ENCODE results near the gene SERINC5.

GRCh38 chr5:80266566-80266965 is 10.7 kb upstream of the SERINC5 start:
- TF ChIP-seq CTCF (conservative IDR thresholded peaks at IDR 0.05; ENCODE audit: low read depth, low read length) (no peak), POLR2A (IDR thresholded peaks at IDR 0.05; ENCODE audit: low read depth, low read length) (no peak), SMC3 (IDR thresholded peaks at IDR 0.05; ENCODE audit: low read depth, low read length) (no peak), RCOR1 (IDR thresholded peaks at IDR 0.05; ENCODE audit: insufficient replicate concordance, low read length) (no peak), CEBPB (IDR thresholded peaks at IDR 0.05; ENCODE audit: low read depth, low read length) (no peak), RAD21 (IDR thresholded peaks at IDR 0.05; ENCODE audit: low read length) (no peak), MXI1 (IDR thresholded peaks at IDR 0.05; ENCODE audit: borderline replicate concordance, low read depth, low read length) (no peak), MAZ (IDR thresholded peaks at IDR 0.05; ENCODE audit: borderline replicate concordance, low read depth, low read length) (no peak)
